OCI-LY7 (cell line): ENCODE data around the gene TRMT11. TPM values are rescaled to one million over a fixed set of nuclear protein-coding genes. Genes with fewer than 3 reads are reported as not detected.

Experiments
- BruUV-seq: library from RNA; stranded (reverse); fragments of 400-500 nt; replicated peaks from 2 replicates; lab custom pipeline; 2021; lab: Mats Ljungman, UMichigan
- CTCF ChIA-PET: fragments of 300-600 bp; sonication (Branson Sonifier 250); formaldehyde crosslinking; loops from one replicate; lab custom pipeline; 2022; ENCODE audit warnings: antibody characterized with exemption; ENCODE audit not compliant: unreplicated experiment; lab: Charles Lee
- POLR2A ChIA-PET: fragments of 300-600 bp; sonication (Branson Sonifier 250); formaldehyde crosslinking; loops from one replicate; lab custom pipeline; 2022; ENCODE audit warnings: antibody characterized with exemption; lab: Charles Lee
- DNase-seq: peaks from one replicate; pipeline ENCODE4 v3.0.0-alpha.2; 2015; ENCODE audit warnings: low spot score
- H2AFZ ChIP-seq: fragments of 200-600 bp; sonication (generic), shearing (Covaris generic); 2 replicates; pipeline ENCODE4 v1.6.1; 2014; ENCODE audit warnings: mild to moderate bottlenecking, antibody characterized with exemption, low read length, moderate library complexity
- H3K27ac ChIP-seq: fragments of 200-600 bp; sonication (generic); 2 replicates; pipeline ENCODE4 v1.5.1; 2014; ENCODE audit warnings: mixed run types, low read depth, mild to moderate bottlenecking, moderate library complexity, low read length, inconsistent platforms; ENCODE audit not compliant: poor library complexity, severe bottlenecking
- H3K36me3 ChIP-seq: fragments of 200-600 bp; sonication (generic); 2 replicates; pipeline ENCODE4 v1.6.1; 2014; ENCODE audit warnings: mild to moderate bottlenecking, antibody characterized with exemption, low read length, moderate library complexity, mixed read lengths; ENCODE audit not compliant: insufficient read depth
- H3K4me1 ChIP-seq: fragments of 200-600 bp; sonication (generic); 2 replicates; pipeline ENCODE4 v1.5.1; 2014; ENCODE audit warnings: mild to moderate bottlenecking, low read length; ENCODE audit not compliant: insufficient read depth, poor library complexity, severe bottlenecking
- H3K4me2 ChIP-seq: fragments of 200-600 bp; sonication (generic); 2 replicates; pipeline ENCODE4 v1.6.1; 2014; ENCODE audit warnings: mild to moderate bottlenecking, low read length
- H3K4me3 ChIP-seq: fragments of 200-600 bp; sonication (generic); 2 replicates; pipeline ENCODE4 v1.5.1; 2014; ENCODE audit warnings: mild to moderate bottlenecking, low read depth, low read length; ENCODE audit not compliant: poor library complexity, severe bottlenecking
- H3K79me2 ChIP-seq: fragments of 200-600 bp; sonication (generic); 2 replicates; pipeline ENCODE4 v1.6.1; 2016; ENCODE audit warnings: low read depth, mild to moderate bottlenecking, low read length, moderate library complexity, mixed read lengths; ENCODE audit not compliant: insufficient read depth
- H3K9me2 ChIP-seq: fragments of 200-600 bp; sonication (generic); 2 replicates; pipeline ENCODE4 v1.6.1; 2016; ENCODE audit warnings: mild to moderate bottlenecking, low read length, mixed read lengths; ENCODE audit not compliant: insufficient read depth
- H3K9me3 ChIP-seq: fragments of 200-600 bp; sonication (generic); 2 replicates; pipeline ENCODE4 v1.6.1; 2014; ENCODE audit warnings: mild to moderate bottlenecking, mixed run types, low read length, mixed read lengths
- H4K20me1 ChIP-seq: fragments of 200-600 bp; sonication (generic); 2 replicates; pipeline ENCODE4 v1.6.1; 2014; ENCODE audit warnings: mild to moderate bottlenecking, antibody characterized with exemption, low read length, moderate library complexity, mixed read lengths; ENCODE audit not compliant: insufficient read depth
- EZH2phosphoT487 ChIP-seq: fragments of 200-600 bp; sonication (generic); IDR thresholded peaks from 2 replicates; pipeline ENCODE4 v1.6.1; 2018; ENCODE audit warnings: low read depth, borderline replicate concordance, mild to moderate bottlenecking, mixed run types, antibody characterized with exemption, low read length, moderate library complexity, mixed read lengths
- intact Hi-C: fragments of 100-400 bp; cut with micrococcal nuclease; formaldehyde crosslinking; loops from one replicate; pipeline ENCODE4 v1.10.0; 2022; ENCODE audit not compliant: unreplicated experiment
- total RNA-seq, 2 experiments: library from RNA; depleted of rRNA in 1 of 2; stranded (reverse); fragments of >200 nt in 1 of 2; shearing (Covaris generic) in 1 of 2; gene quantifications; 2 replicates each; pipeline ENCODE4 v1.2.3, GENCODE V29; 2014 to 2022
- TF ChIP-seq, protein P1 (sequence below): fragments of 200-600 bp; sonication (generic); conservative IDR thresholded peaks from 2 replicates; pipeline ENCODE4 v1.5.1; 2014; ENCODE audit warnings: mild to moderate bottlenecking, antibody characterized with exemption, low read length, moderate library complexity, mixed read lengths

Gene TRMT11
- total RNA-seq, 2 experiments from 2014 or later = 32.9 to 46.8 TPM

DNA sequence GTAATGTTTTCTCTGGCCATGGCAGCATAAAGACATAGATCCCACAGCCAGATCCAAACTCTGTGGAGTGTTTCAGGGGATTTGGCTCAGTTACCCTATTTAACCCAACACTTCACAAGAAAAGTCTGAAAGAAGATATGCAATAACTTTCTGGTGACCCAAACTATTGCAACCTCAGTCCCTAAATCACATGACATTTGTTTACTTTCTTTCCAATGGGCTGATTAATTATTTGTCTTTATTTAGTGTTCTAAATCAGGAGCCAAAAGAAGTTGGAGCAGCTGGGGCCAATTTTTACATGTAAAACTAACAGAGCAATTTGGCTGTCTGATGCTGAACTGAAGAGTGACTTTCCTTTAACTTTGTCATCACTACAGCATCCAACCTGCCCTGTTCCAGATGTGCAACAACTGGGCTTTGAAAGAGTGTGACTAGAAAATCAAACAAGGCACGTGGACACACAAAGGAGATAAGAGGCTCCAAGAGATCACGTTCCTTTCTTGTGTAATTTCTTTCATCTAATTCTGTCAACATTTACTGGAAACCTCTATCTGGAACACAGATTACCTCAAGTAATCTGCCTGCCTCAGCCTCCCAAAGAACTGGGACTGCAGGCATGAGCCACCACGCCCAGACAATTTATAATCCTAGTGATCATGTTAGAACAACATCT lies 90.8 kb downstream of the TRMT11 start:
- CTCF ChIA-PET = no interaction called here
- Histone ChIP-seq H3K4me2 (no peak overlapping the region), H4K20me1 (no peaks in the 10 kb centered on the region), H3K9me2 (no peaks in the 10 kb centered on the region), H3K79me2 (no peaks in the 10 kb centered on the region), H3K27ac (no peak overlapping the region), H3K4me1 (no peaks in the 10 kb centered on the region), H3K9me3 (no peaks in the 10 kb centered on the region), H3K36me3 (no peaks in the 10 kb centered on the region), H2AFZ (no peak overlapping the region), H3K4me3 (no peak overlapping the region)
- POLR2A ChIA-PET = interaction anchor here (0.5 kb wide), 1 partner anchor 13 kb away, joined by 3 read pairs; no protein-coding TSS in a partner anchor
- no peak for DNase-seq
- intact Hi-C loops = no loop called here
- no TSS peak for BruUV-seq
- TF ChIP-seq, protein P1, sequence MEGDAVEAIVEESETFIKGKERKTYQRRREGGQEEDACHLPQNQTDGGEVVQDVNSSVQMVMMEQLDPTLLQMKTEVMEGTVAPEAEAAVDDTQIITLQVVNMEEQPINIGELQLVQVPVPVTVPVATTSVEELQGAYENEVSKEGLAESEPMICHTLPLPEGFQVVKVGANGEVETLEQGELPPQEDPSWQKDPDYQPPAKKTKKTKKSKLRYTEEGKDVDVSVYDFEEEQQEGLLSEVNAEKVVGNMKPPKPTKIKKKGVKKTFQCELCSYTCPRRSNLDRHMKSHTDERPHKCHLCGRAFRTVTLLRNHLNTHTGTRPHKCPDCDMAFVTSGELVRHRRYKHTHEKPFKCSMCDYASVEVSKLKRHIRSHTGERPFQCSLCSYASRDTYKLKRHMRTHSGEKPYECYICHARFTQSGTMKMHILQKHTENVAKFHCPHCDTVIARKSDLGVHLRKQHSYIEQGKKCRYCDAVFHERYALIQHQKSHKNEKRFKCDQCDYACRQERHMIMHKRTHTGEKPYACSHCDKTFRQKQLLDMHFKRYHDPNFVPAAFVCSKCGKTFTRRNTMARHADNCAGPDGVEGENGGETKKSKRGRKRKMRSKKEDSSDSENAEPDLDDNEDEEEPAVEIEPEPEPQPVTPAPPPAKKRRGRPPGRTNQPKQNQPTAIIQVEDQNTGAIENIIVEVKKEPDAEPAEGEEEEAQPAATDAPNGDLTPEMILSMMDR = no peak
- no peak for TF ChIP-seq EZH2phosphoT487

DNA sequence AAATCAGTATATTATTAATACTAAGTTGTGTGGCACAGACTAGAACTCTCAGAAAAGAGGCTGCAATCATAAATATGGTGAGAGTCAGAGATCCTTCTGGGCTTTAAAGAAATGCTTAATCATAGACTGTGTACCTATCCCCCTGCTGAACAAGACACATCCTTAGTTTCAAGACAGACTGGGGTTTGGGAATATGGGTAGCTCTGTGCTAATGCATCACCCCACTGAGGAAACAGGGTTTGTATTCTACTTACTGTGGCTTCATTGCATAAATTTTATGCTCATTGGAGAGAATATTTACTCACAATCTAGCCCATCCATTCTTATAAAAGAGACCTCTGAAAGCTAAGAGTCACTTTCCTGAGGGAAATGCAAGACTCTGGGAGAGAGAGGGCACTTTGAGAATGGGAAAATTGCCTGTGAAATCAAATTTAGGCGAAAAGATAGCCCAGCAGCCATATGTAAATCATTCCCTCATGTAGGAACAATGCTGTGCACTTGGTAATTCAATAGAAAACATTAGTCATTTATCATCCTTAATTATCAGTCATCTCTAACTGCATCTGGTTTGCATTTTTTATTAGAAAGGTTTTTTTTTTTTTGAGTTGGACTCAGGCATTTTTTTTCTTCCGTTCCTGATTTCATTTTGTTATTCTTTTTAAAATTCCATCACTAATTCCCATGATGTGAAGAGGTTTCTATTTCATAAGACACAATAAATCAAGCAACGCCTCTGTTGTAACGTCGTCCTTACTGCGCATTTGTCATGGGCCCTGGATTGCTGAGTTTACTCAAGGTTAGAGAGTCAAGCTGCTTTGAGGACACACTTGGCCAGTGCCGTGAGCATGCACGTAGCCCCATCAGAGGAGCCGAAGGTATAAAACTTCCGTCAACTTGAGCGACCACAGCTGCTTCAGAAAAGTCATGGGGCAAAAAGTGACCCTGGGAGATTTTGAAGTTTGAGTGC lies 91.8 kb downstream of the TRMT11 start:
- Histone ChIP-seq H3K9me3 (no peaks in the 10 kb centered on the region), H3K4me3 (no peak overlapping the region), H3K9me2 (no peaks in the 10 kb centered on the region), H3K79me2 (no peaks in the 10 kb centered on the region), H3K4me2 (no peak overlapping the region), H4K20me1 (no peaks in the 10 kb centered on the region), H3K36me3 (no peaks in the 10 kb centered on the region), H3K4me1 (no peaks in the 10 kb centered on the region), H3K27ac (no peak overlapping the region), H2AFZ (no peak overlapping the region)
- no peak for TF ChIP-seq EZH2phosphoT487
- TF ChIP-seq, protein P1 = no peak
- ChIA-PET CTCF (no interaction called here), POLR2A (no interaction called here)
- BruUV-seq = no TSS peak
- intact Hi-C loops = no loop called here
- DNase-seq = no peak
